Amniotic epithelial cell (primary cell): ENCODE data around the gene VPS36.
"Not testable (repeated sequence)": the region's sequence is repeated elsewhere in the genome, so short reads cannot be mapped to it uniquely, and the experiment has no call there.

Experiments used
- DNase-seq: peaks from one replicate; pipeline ENCODE4 v3.0.0-alpha.2; 2010; ENCODE audit warnings: low read depth

Gene VPS36

DNA sequence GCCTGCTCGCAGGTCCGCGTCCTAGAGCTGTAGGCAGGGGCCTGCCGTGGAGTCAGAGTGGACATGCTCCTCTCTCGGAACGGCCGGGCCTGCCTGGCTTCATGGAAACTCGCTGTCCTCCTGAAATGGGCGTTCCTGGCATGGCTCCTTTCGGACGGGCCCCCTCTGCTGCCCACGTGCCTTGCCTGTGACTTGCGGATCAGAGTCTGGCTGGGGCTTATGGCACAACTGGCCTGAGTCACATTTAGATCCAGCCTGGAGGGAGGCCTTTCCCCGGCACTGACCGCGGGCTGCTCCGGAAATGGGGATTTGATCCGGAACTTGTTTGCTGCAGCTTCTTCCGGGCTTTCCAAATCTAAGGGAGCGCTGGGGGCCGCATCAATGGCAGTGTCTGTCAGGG is 72.5 kb downstream of the VPS36 start:
- no peak for DNase-seq

DNA sequence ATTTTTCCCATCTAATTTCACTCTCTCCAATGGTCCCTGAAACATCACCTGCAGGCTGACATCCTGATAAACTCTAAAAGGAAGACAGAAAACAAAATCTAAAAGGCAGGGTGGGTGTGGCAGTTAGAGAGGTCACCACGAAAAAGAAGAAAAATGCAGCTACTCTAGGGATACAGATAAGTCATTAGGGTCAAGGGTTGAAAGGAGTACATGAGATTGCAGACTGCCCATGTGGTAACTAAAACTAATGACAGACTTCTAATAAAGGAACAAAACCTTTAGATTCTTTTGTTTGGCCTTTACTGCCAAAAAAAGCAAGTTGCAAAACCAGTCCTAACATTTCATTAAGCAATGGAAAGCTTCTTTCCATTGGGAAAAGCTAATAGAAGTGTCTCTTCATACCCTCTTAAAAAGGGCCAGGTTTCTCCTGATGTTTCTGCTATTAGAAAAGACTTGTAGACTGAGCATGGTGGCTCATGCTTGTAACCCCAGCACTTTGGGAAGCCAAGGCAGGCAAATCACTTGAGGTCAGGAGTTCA is 75.5 kb downstream of the VPS36 start:
- no peak for DNase-seq

DNA sequence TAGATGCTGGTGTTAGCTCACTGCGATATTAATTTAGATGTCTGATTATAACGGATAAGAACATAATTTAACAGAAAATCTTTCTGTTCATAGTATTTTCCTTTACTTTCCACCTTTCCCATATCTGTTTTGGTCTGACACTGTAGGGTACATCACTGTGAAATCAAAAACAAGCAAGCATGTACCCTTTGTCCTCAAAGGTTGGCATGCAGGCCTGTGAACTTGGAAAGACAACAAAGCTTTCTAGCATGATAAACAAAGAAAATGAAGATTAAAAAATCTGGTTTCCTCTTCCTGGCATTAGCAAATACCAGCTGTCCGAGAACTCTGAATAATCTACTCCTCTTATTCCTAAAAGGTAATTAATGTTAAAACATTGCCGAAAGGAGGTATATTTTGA is 76.0 kb downstream of the VPS36 start:
- DNase-seq = no peak

DNA sequence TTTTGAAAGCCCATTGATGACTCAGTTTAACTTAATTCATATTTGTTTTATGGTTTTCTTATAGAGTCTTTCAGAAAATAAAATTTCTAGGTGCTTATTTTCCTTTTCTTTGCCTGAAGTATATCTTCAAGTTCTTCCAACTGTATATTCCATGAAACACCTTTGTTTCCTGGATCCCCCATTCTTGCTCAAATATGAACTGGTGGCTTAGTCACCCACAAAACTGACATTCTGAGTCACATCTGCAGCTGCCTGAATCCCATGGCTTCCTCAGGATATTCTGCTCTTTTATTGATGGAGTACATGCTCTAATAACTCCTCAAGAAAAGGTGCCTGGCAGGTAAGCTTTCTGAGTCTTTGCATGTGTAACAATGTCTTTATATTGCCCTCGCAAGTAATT is 77.2 kb downstream of the VPS36 start:
- not testable (repeated sequence) for DNase-seq

DNA sequence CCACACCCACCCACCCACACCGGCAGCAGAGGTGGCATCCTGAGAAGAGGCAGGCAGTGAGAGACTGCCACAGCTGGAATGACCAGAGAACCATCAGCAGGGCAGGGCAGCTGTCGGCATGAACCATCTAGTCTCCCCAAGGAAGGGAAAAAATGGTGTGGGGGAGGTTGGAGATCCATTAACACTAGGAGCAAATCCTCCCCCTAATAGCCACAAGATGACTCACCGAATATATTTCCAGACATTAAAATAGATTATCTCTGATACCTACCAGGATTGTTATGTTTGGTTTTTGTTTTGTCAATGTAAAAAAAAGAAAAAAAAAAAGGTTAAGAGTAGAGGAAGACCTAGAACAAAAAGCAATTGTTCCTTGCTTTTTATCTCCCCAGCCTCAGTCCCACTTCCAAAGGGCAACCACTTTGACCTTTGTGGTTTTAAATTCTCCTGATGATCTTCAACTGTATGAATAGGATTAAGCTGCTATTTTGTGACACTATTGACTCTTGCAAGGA is 78.6 kb downstream of the VPS36 start:
- DNase-seq = peak; percentile 81

DNA sequence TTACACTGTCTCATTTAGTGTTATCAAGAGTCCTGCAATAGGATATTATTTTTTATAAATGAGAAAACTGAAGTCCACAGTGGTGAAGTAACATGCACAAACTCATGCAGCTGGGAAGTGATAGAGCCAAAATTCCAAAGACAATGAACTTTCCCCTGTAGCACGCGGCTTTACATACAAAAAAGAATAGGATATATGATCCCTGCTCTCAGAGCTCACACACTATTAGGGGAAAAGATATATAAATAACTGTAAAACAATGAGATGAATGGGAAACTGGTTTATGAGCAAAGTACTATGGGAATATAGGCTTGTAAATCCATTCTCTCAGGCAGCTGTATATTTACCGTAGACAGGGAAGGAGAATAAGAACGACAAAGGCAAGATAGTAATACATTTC is 84.1 kb downstream of the VPS36 start:
- DNase-seq = no peak
